Cardiac fibroblast (primary cell): ENCODE measurements around the gene SOX13.

Experiments
- DNase-seq, 2 donors: peaks; one replicate each; pipeline versions ENCODE4 v3.0.0 to v3.0.0-alpha.2; 2010; ENCODE audit warnings: low read depth in 2 of 2
- H3K4me3 ChIP-seq, 2 donors: replicated peaks in 1 of 2; 1 replicate in 1 of 2; 2 replicates in 1 of 2; pipeline ENCODE4 v1.5.1; 2011; ENCODE audit warnings: low read depth in 2 of 2, low read length in 2 of 2, mild to moderate bottlenecking in 2 of 2, moderate library complexity in 1 of 2
- CTCF ChIP-seq: IDR thresholded peaks from one replicate; pipeline ENCODE4 v1.5.1; 2011; ENCODE audit warnings: low read depth, mild to moderate bottlenecking, low read length, inconsistent platforms

The SOX13 gene

GRCh38 chr1:204074274-204075138, 1.6 kb downstream of the SOX13 start:
- no peak for TF ChIP-seq CTCF
- peak; percentile 65 to 88 for DNase-seq
- H3K4me3 ChIP-seq: peak overlapping the region; percentile 86 to 93

GRCh38 chr1:204075139-204075521, 2.2 kb downstream of the SOX13 start:
- TF ChIP-seq CTCF: no peak
- peak overlapping the region; percentile 86 to 93 for H3K4me3 ChIP-seq
- DNase-seq: peak in 1 of 2 donors; percentile 41

- no peak for TF ChIP-seq CTCF
Measured at GRCh38 chr1:204075890-204076846, 3.3 kb downstream of the SOX13 start.

GRCh38 chr1:204076891-204077290, 4.0 kb downstream of the SOX13 start:
- no peak for TF ChIP-seq CTCF
- no peak overlapping the region for H3K4me3 ChIP-seq
- DNase-seq: no peak

More at GRCh38 chr1:204075890-204076846, 3.3 kb downstream of the SOX13 start:
- H3K4me3 ChIP-seq: no peak overlapping the region
- no peak for DNase-seq

GRCh38 chr1:204077979-204078696, 5.2 kb downstream of the SOX13 start:
- no peak overlapping the region for H3K4me3 ChIP-seq
- DNase-seq: peak in 1 of 2 donors; percentile 29
- no peak for TF ChIP-seq CTCF

GRCh38 chr1:204079608-204079999, 6.7 kb downstream of the SOX13 start:
- no peak overlapping the region for H3K4me3 ChIP-seq
- TF ChIP-seq CTCF: no peak
- no peak for DNase-seq
